SJCRH30 (cell line): ENCODE results near the gene RREB1. TPM values are rescaled to one million over a fixed set of nuclear protein-coding genes. Genes with fewer than 3 reads are reported as not detected.

ENCODE experiments used
- DNase-seq, 2 experiments: peaks; one replicate each; pipeline ENCODE4 v3.0.0-alpha.2; 2015 to 2020
- H3K27ac ChIP-seq: fragments of 250-450 bp; sonication (Bioruptor Pico); 2 replicates; pipeline ENCODE4 v1.5.1; 2020; ENCODE audit warnings: mild to moderate bottlenecking, moderate library complexity
- H3K27me3 ChIP-seq: fragments of 250-450 bp; sonication (Bioruptor Pico); 2 replicates; pipeline ENCODE4 v1.5.1; 2020; ENCODE audit warnings: mild to moderate bottlenecking, moderate library complexity
- H3K36me3 ChIP-seq: fragments of 250-450 bp; sonication (Bioruptor Pico); 2 replicates; pipeline ENCODE4 v1.5.1; 2020; ENCODE audit warnings: mild to moderate bottlenecking, moderate library complexity
- H3K4me1 ChIP-seq: fragments of 250-450 bp; sonication (Bioruptor Pico); 2 replicates; pipeline ENCODE4 v1.5.1; 2020; ENCODE audit warnings: mild to moderate bottlenecking, moderate library complexity
- H3K4me3 ChIP-seq: fragments of 250-450 bp; sonication (Bioruptor Pico); 2 replicates; pipeline ENCODE4 v1.5.1; 2020; ENCODE audit warnings: mild to moderate bottlenecking, moderate library complexity
- H3K9me3 ChIP-seq: fragments of 250-450 bp; sonication (Bioruptor Pico); replicated peaks from 2 replicates; pipeline ENCODE4 v1.5.1; 2020; ENCODE audit warnings: mild to moderate bottlenecking, moderate library complexity
- total RNA-seq: library from RNA; depleted of rRNA; stranded (reverse); fragments of >200 nt; shearing (Covaris generic); gene quantifications from 2 replicates; pipeline ENCODE4 v1.2.3, GENCODE V29; 2014

The RREB1 gene
- total RNA-seq, 1 experiment from 2014 or later, result 12.3 TPM

- H3K27ac ChIP-seq, result no peak overlapping the region
- H3K27me3 ChIP-seq, result no peaks in the 10 kb centered on the region
- no peaks in the 10 kb centered on the region for H3K4me1 ChIP-seq
- no peak overlapping the region for H3K4me3 ChIP-seq
- H3K36me3 ChIP-seq, result no peaks in the 10 kb centered on the region
- H3K9me3 ChIP-seq, result no peaks in the 10 kb centered on the region
- DNase-seq, result peak; percentile 38 to 49
Observed at GRCh38 chr6:7085911-7086310, 21.9 kb upstream of the RREB1 start.

- no peak overlapping the region for H3K27ac ChIP-seq
Observed at GRCh38 chr6:7086488-7086887, 21.3 kb upstream of the RREB1 start.

GRCh38 chr6:7087066-7087465, 20.7 kb upstream of the RREB1 start:
- DNase-seq, result no peak
- no peaks in the 10 kb centered on the region for H3K9me3 ChIP-seq
- H3K4me1 ChIP-seq, result no peaks in the 10 kb centered on the region
- no peaks in the 10 kb centered on the region for H3K27me3 ChIP-seq
- no peaks in the 10 kb centered on the region for H3K36me3 ChIP-seq
- H3K4me3 ChIP-seq, result no peak overlapping the region
- H3K27ac ChIP-seq, result no peak overlapping the region

More at GRCh38 chr6:7086488-7086887, 21.3 kb upstream of the RREB1 start:
- H3K4me3 ChIP-seq, result no peak overlapping the region
- H3K9me3 ChIP-seq, result no peaks in the 10 kb centered on the region
- no peaks in the 10 kb centered on the region for H3K36me3 ChIP-seq
- no peaks in the 10 kb centered on the region for H3K4me1 ChIP-seq
- DNase-seq, result no peak
- H3K27me3 ChIP-seq, result no peaks in the 10 kb centered on the region

- H3K27me3 ChIP-seq, result no peaks in the 10 kb centered on the region
- H3K9me3 ChIP-seq, result no peaks in the 10 kb centered on the region
- H3K27ac ChIP-seq, result no peak overlapping the region
- no peak for DNase-seq
- no peak overlapping the region for H3K4me3 ChIP-seq
- H3K4me1 ChIP-seq, result no peaks in the 10 kb centered on the region
- no peaks in the 10 kb centered on the region for H3K36me3 ChIP-seq
Observed at GRCh38 chr6:7087491-7087979, 20.2 kb upstream of the RREB1 start.

- Histone ChIP-seq H3K4me1 (no peaks in the 10 kb centered on the region), H3K4me3 (no peak overlapping the region), H3K27ac (no peak overlapping the region), H3K9me3 (no peaks in the 10 kb centered on the region), H3K36me3 (no peaks in the 10 kb centered on the region), H3K27me3 (no peaks in the 10 kb centered on the region)
- no peak for DNase-seq
Observed at GRCh38 chr6:7088076-7088742, 19.6 kb upstream of the RREB1 start.

- no peaks in the 10 kb centered on the region for H3K4me1 ChIP-seq
- H3K4me3 ChIP-seq, result no peak overlapping the region
- DNase-seq, result no peak
- no peaks in the 10 kb centered on the region for H3K27me3 ChIP-seq
- no peak overlapping the region for H3K27ac ChIP-seq
- no peaks in the 10 kb centered on the region for H3K9me3 ChIP-seq
- H3K36me3 ChIP-seq, result no peaks in the 10 kb centered on the region
Observed at GRCh38 chr6:7098993-7099392, 8.8 kb upstream of the RREB1 start.

GRCh38 chr6:7100072-7100752, 7.5 kb upstream of the RREB1 start:
- no peak for DNase-seq
- H3K4me1 ChIP-seq, result no peaks in the 10 kb centered on the region

GRCh38 chr6:7100753-7101081, 7.0 kb upstream of the RREB1 start:
- H3K27me3 ChIP-seq, result no peaks in the 10 kb centered on the region
- no peak for DNase-seq
- H3K4me3 ChIP-seq, result no peak overlapping the region
- H3K9me3 ChIP-seq, result no peaks in the 10 kb centered on the region
- no peaks in the 10 kb centered on the region for H3K36me3 ChIP-seq
- H3K27ac ChIP-seq, result no peak overlapping the region
- no peaks in the 10 kb centered on the region for H3K4me1 ChIP-seq

More at GRCh38 chr6:7100072-7100752, 7.5 kb upstream of the RREB1 start:
- no peaks in the 10 kb centered on the region for H3K36me3 ChIP-seq
- no peaks in the 10 kb centered on the region for H3K27me3 ChIP-seq
- no peaks in the 10 kb centered on the region for H3K9me3 ChIP-seq
- H3K4me3 ChIP-seq, result no peak overlapping the region
- H3K27ac ChIP-seq, result no peak overlapping the region

- Histone ChIP-seq H3K4me1 (no peaks in the 10 kb centered on the region), H3K4me3 (no peak overlapping the region), H3K27ac (no peak overlapping the region), H3K27me3 (no peaks in the 10 kb centered on the region), H3K36me3 (no peaks in the 10 kb centered on the region), H3K9me3 (no peaks in the 10 kb centered on the region)
- no peak for DNase-seq
Observed at GRCh38 chr6:7101290-7101689, 6.5 kb upstream of the RREB1 start.

GRCh38 chr6:7104752-7105151, 3.0 kb upstream of the RREB1 start:
- H3K4me3 ChIP-seq, result no peak overlapping the region
- no peak for DNase-seq
- no peaks in the 10 kb centered on the region for H3K36me3 ChIP-seq

GRCh38 chr6:7106215-7106751, 1.5 kb upstream of the RREB1 start:
- Histone ChIP-seq H3K36me3 (no peaks in the 10 kb centered on the region), H3K9me3 (no peaks in the 10 kb centered on the region), H3K27me3 (no peaks in the 10 kb centered on the region), H3K4me1 (no peaks in the 10 kb centered on the region), H3K4me3 (no peak overlapping the region), H3K27ac (no peak overlapping the region)
- DNase-seq, result no peak

More at GRCh38 chr6:7104752-7105151, 3.0 kb upstream of the RREB1 start:
- Histone ChIP-seq H3K4me1 (no peaks in the 10 kb centered on the region), H3K9me3 (no peaks in the 10 kb centered on the region), H3K27ac (no peak overlapping the region), H3K27me3 (no peaks in the 10 kb centered on the region)

- Histone ChIP-seq H3K4me1 (no peaks in the 10 kb centered on the region), H3K36me3 (no peaks in the 10 kb centered on the region), H3K9me3 (no peaks in the 10 kb centered on the region), H3K4me3 (peak overlapping the region; percentile 94), H3K27ac (no peak overlapping the region), H3K27me3 (no peaks in the 10 kb centered on the region)
- peak in 1 of 2 experiments; percentile 6 for DNase-seq
Observed at GRCh38 chr6:7106752-7107577, 796 bp upstream of the RREB1 start.

GRCh38 chr6:7108196-7108963, 619 bp downstream of the RREB1 start:
- Histone ChIP-seq H3K9me3 (no peaks in the 10 kb centered on the region), H3K27ac (peak overlapping the region; percentile 43; the same call in 1 of the 2 replicates), H3K36me3 (no peaks in the 10 kb centered on the region), H3K27me3 (no peaks in the 10 kb centered on the region), H3K4me3 (peak overlapping the region; percentile 94), H3K4me1 (no peaks in the 10 kb centered on the region)
- peak; percentile 42 for DNase-seq
